H1 (cell line): Measurements from ENCODE around the gene FGF5. TPM values are rescaled to one million over a fixed set of nuclear protein-coding genes. Genes with fewer than 3 reads are reported as not detected.

Experiments
- CTCF ChIA-PET: fragments of 300-600 bp; sonication (Branson Sonifier 250); formaldehyde crosslinking; loops from one replicate; lab custom pipeline; 2021; ENCODE audit not compliant: partially characterized antibody; lab: Charles Lee
- POLR2A ChIA-PET: fragments of 300-600 bp; sonication (Branson Sonifier 250); formaldehyde crosslinking; loops from one replicate; lab custom pipeline; 2021; ENCODE audit warnings: inconsistent platforms; ENCODE audit not compliant: partially characterized antibody; lab: Charles Lee
- DNase-seq, 2 experiments: peaks; one replicate each; pipeline versions ENCODE4 v3.0.0 to v3.0.0-alpha.2; 2010 to 2022; ENCODE audit warnings: low spot score in 2 of 2, low read depth in 1 of 2, mixed read lengths in 1 of 2
- FAIRE-seq: peaks from 2 replicates; lab custom pipeline; 2011; peaks lifted over from hg19 to GRCh38; lab: Jason Lieb, UNC
- H2AFZ ChIP-seq: 2 replicates; pipeline ENCODE4 v1.8.1; 2012; ENCODE audit warnings: low read length, inconsistent platforms
- H2AK5ac ChIP-seq: 2 replicates; pipeline ENCODE4 v1.6.1; 2013; ENCODE audit warnings: low read depth, low read length
- H2BK120ac ChIP-seq: replicated peaks from 2 replicates; pipeline ENCODE3; 2013; ENCODE audit warnings: low read depth, low read length, inconsistent platforms
- H2BK12ac ChIP-seq: 2 replicates; pipeline ENCODE4 v1.6.1; 2013; ENCODE audit warnings: low read depth, low read length
- H2BK15ac ChIP-seq: 2 replicates; pipeline ENCODE4 v1.6.1; 2013; ENCODE audit warnings: low read length
- H2BK20ac ChIP-seq: 2 replicates; pipeline ENCODE4 v1.6.1; 2013; ENCODE audit warnings: low read length
- H2BK5ac ChIP-seq: 2 replicates; pipeline ENCODE4 v1.6.1; 2013; ENCODE audit warnings: low read depth, low read length
- H3K14ac ChIP-seq: 2 replicates; pipeline ENCODE4 v1.6.1; 2013; ENCODE audit warnings: inconsistent platforms; ENCODE audit not compliant: insufficient read length
- H3K18ac ChIP-seq: 2 replicates; pipeline ENCODE4 v1.6.1; 2013; ENCODE audit warnings: low read length; ENCODE audit errors: extremely low read depth
- H3K23ac ChIP-seq: 2 replicates; pipeline ENCODE4 v1.6.1; 2013; ENCODE audit warnings: inconsistent platforms; ENCODE audit not compliant: insufficient read length
- H3K23me2 ChIP-seq: 2 replicates; pipeline ENCODE4 v1.6.1; 2013; ENCODE audit warnings: low read depth, low read length
- H3K27ac ChIP-seq: 2 replicates; pipeline ENCODE4 v1.6.1; 2011; ENCODE audit warnings: low read depth, low read length, inconsistent platforms
- H3K27me3 ChIP-seq, 4 experiments: replicated peaks in 1 of 4; 1 replicate in 1 of 4; 2 replicates in 3 of 4; pipeline versions ENCODE4 v1.6.1 to v1.8.1; 2011 to 2013; ENCODE audit warnings: low read length in 3 of 4, mild to moderate bottlenecking in 3 of 4, inconsistent platforms in 2 of 4, mixed read lengths in 2 of 4, moderate library complexity in 1 of 4; ENCODE audit not compliant: control insufficient read depth in 3 of 4, insufficient read depth in 3 of 4; ENCODE audit errors: extremely low read depth in 1 of 4
- H3K36me3 ChIP-seq, 4 experiments: 2 replicates each; pipeline versions ENCODE4 v1.6.1 to v1.8.1; 2011 to 2013; ENCODE audit warnings: mild to moderate bottlenecking in 4 of 4, low read length in 3 of 4, moderate library complexity in 2 of 4, control low read depth in 1 of 4, inconsistent platforms in 1 of 4; ENCODE audit not compliant: insufficient read depth in 4 of 4, control insufficient read depth in 2 of 4
- H3K4ac ChIP-seq: replicated peaks from 2 replicates; pipeline ENCODE3; 2013; ENCODE audit warnings: low read length, low read depth, mixed read lengths, inconsistent platforms; ENCODE audit not compliant: insufficient read length
- H3K4me1 ChIP-seq, 4 experiments: replicated peaks in 1 of 4; 1 replicate in 1 of 4; 2 replicates in 3 of 4; pipeline versions ENCODE4 v1.6.1 to v1.8.1; 2011 to 2013; ENCODE audit warnings: low read length in 3 of 4, inconsistent platforms in 2 of 4, mixed read lengths in 1 of 4; ENCODE audit not compliant: insufficient read depth in 4 of 4, control insufficient read depth in 3 of 4
- H3K4me2 ChIP-seq, 2 experiments: 2 replicates each; pipeline versions ENCODE4 v1.6.1 to v1.8.1; 2011 to 2013; ENCODE audit warnings: low read depth in 2 of 2, low read length in 2 of 2, control low read depth in 1 of 2, inconsistent platforms in 1 of 2, mild to moderate bottlenecking in 1 of 2; ENCODE audit not compliant: insufficient read depth in 1 of 2
- H3K4me3 ChIP-seq, 4 experiments: fragments of 200-600, 300-600 bp in 1 of 4; sonication (generic), shearing (Covaris generic), sonication (Bioruptor Twin) in 1 of 4; 2 replicates each; pipeline versions ENCODE4 v1.5.1 to v1.8.1; 2011 to 2016; ENCODE audit warnings: low read length in 4 of 4, low read depth in 3 of 4, control low read depth in 2 of 4, inconsistent platforms in 2 of 4, mild to moderate bottlenecking in 2 of 4, mixed read lengths in 1 of 4, moderate library complexity in 1 of 4; ENCODE audit not compliant: insufficient read depth in 2 of 4; ENCODE audit errors: extremely low read depth in 1 of 4
- H3K56ac ChIP-seq: replicated peaks from 2 replicates; pipeline ENCODE3; 2013; ENCODE audit warnings: low read depth, mild to moderate bottlenecking, mixed read lengths, low read length, inconsistent platforms; ENCODE audit not compliant: insufficient read length
- H3K79me1 ChIP-seq: 2 replicates; pipeline ENCODE4 v1.6.1; 2013; ENCODE audit warnings: low read depth, low read length, control low read depth
- H3K79me2 ChIP-seq, 2 experiments: 2 replicates each; pipeline versions ENCODE4 v1.6.1 to v1.8.1; 2012 to 2013; ENCODE audit warnings: low read length in 2 of 2, mild to moderate bottlenecking in 2 of 2, inconsistent platforms in 1 of 2; ENCODE audit not compliant: insufficient read depth in 2 of 2, control insufficient read depth in 1 of 2
- H3K9ac ChIP-seq, 4 experiments: replicated peaks in 1 of 4; 1 replicate in 1 of 4; 2 replicates in 3 of 4; pipeline versions ENCODE4 v1.6.1 to v1.8.1; 2011 to 2013; ENCODE audit warnings: low read depth in 3 of 4, low read length in 3 of 4, control low read depth in 2 of 4, mild to moderate bottlenecking in 2 of 4, moderate library complexity in 2 of 4, inconsistent platforms in 1 of 4; ENCODE audit errors: extremely low read depth in 1 of 4
- H3K9me3 ChIP-seq, 2 experiments: 2 replicates each; pipeline versions ENCODE4 v1.6.1 to v1.8.1; 2012 to 2013; ENCODE audit warnings: mild to moderate bottlenecking in 2 of 2, moderate library complexity in 2 of 2, control low read depth in 1 of 2, inconsistent platforms in 1 of 2, low read depth in 1 of 2, low read length in 1 of 2, mixed read lengths in 1 of 2; ENCODE audit not compliant: insufficient read depth in 2 of 2
- H4K20me1 ChIP-seq, 2 experiments: replicated peaks in 1 of 2; 2 replicates each; pipeline versions ENCODE3 to v1.8.1; 2011 to 2013; ENCODE audit warnings: inconsistent platforms in 2 of 2, low read length in 2 of 2, mild to moderate bottlenecking in 1 of 2; ENCODE audit not compliant: insufficient read depth in 2 of 2, control insufficient read depth in 1 of 2
- H4K5ac ChIP-seq: 2 replicates; pipeline ENCODE4 v1.6.1; 2013; ENCODE audit warnings: low read length, low read depth, mixed read lengths, inconsistent platforms; ENCODE audit not compliant: insufficient read length
- H4K8ac ChIP-seq: 2 replicates; pipeline ENCODE4 v1.8.0; 2013; ENCODE audit warnings: mild to moderate bottlenecking, moderate library complexity, low read length, inconsistent platforms; ENCODE audit not compliant: insufficient read depth; ENCODE audit errors: extremely low read depth
- H4K91ac ChIP-seq: replicated peaks from 2 replicates; pipeline ENCODE3; 2013; ENCODE audit warnings: low read length, mixed read lengths, inconsistent platforms; ENCODE audit not compliant: insufficient read length
- CBX5 ChIP-seq: fragments of 300-800, 300-1000 bp; sonication (generic); IDR thresholded peaks from 2 replicates; pipeline ENCODE4 v1.7.1; 2016; ENCODE audit warnings: antibody characterized with exemption, low read length, low read depth
- CBX8 ChIP-seq: fragments of 300-800, 300-1000 bp; sonication (generic); IDR thresholded peaks from 2 replicates; pipeline ENCODE4 v1.7.1; 2016; ENCODE audit warnings: low read depth, low read length, borderline replicate concordance
- CHD2 ChIP-seq: IDR thresholded peaks from 2 replicates; pipeline ENCODE4 v1.6.1; 2012; ENCODE audit warnings: low read length, improper control_type of control experiment
- CTBP2 ChIP-seq: IDR thresholded peaks from 2 replicates; pipeline ENCODE4 v1.7.0; 2011; ENCODE audit warnings: borderline replicate concordance, mild to moderate bottlenecking, moderate library complexity, mixed read lengths, low read length; ENCODE audit not compliant: insufficient read depth, insufficient read length
- EGR1 ChIP-seq: IDR thresholded peaks from 2 replicates; pipeline ENCODE4 v1.6.1; 2011; ENCODE audit warnings: low read depth, low read length, borderline replicate concordance
- HDAC6 ChIP-seq: IDR thresholded peaks from one replicate; pipeline ENCODE4 v1.7.1; 2012; ENCODE audit warnings: low read depth, mild to moderate bottlenecking, inconsistent platforms, low read length, moderate library complexity
- JUN ChIP-seq: IDR thresholded peaks from 2 replicates; pipeline ENCODE4 v1.6.1; 2011; ENCODE audit warnings: low read depth, mild to moderate bottlenecking, improper control_type of control experiment, low read length
- KDM1A ChIP-seq: fragments of 200-600, 300-600 bp; sonication (generic); IDR thresholded peaks from 2 replicates; pipeline ENCODE4 v1.7.1; 2016; ENCODE audit warnings: mild to moderate bottlenecking, low read length, borderline replicate concordance
- NRF1 ChIP-seq: IDR thresholded peaks from 2 replicates; pipeline ENCODE4 v1.6.1; 2011; ENCODE audit warnings: mild to moderate bottlenecking, low read depth, low read length, improper control_type of control experiment
- POLR2AphosphoS5 ChIP-seq: IDR thresholded peaks from 2 replicates; pipeline ENCODE4 v1.6.1; 2011; ENCODE audit warnings: low read depth, low read length
- RFX5 ChIP-seq: IDR thresholded peaks from 2 replicates; pipeline ENCODE4 v1.6.1; 2011; ENCODE audit warnings: low read depth, low read length, improper control_type of control experiment, borderline replicate concordance
- SAP30 ChIP-seq: fragments of 300-600 bp; sonication (generic); IDR thresholded peaks from 2 replicates; pipeline ENCODE4 v1.7.1; 2012; ENCODE audit warnings: low read length, moderate library complexity, mild to moderate bottlenecking, inconsistent platforms; ENCODE audit not compliant: insufficient read depth, insufficient replicate concordance
- TAF1 ChIP-seq: IDR thresholded peaks from 2 replicates; pipeline ENCODE4 v1.6.1; 2011; ENCODE audit warnings: mild to moderate bottlenecking, low read depth, low read length
- USF2 ChIP-seq: IDR thresholded peaks from 2 replicates; pipeline ENCODE4 v1.6.1; 2011; ENCODE audit warnings: low read length, improper control_type of control experiment
- WGBS, 2 experiments: shearing (Covaris generic) in 1 of 2; methylation state at CpG; one replicate each; pipeline versions ENCODE4 v1.1.6 to v1.1.7; 2013 to 2015; ENCODE audit warnings: low lambda C conversion rate in 2 of 2, mixed read lengths in 2 of 2, inconsistent platforms in 1 of 2, low coverage in 1 of 2, missing lambda C conversion rate in 1 of 2; ENCODE audit not compliant: insufficient replicate concordance in 2 of 2, insufficient coverage in 1 of 2, insufficient read length in 1 of 2; ENCODE audit errors: extremely low coverage in 1 of 2, missing lambda C conversion rate in 1 of 2; 5-methylcytosine and 5-hydroxymethylcytosine counted together
- polyA plus RNA-seq, 7 experiments: library from polyadenylated mRNA; depleted of rRNA in 3 of 7; stranded (reverse) in 5 of 7; unstranded in 2 of 7; fragments of >200 nt in 5 of 7; fragments of 200-250 nt in 2 of 7; gene quantifications; 1 replicate in 5 of 7; 2 replicates in 1 of 7; 4 replicates in 1 of 7; pipeline versions ENCODE4 v1.2.1 to v1.2.3, GENCODE V29; 2011 to 2013; ENCODE audit warnings: missing spikeins in 2 of 7, mixed read lengths in 2 of 7
- total RNA-seq: library from RNA; stranded (reverse); fragmentation: NEBNext Ultra II Directional; extraction: Animal tissue kit (Norgen Biotek cat#: 25700); gene quantifications from 2 replicates; pipeline ENCODE4 v1.2.1, GENCODE V29; 2021

FGF5 gene
- total and polyA plus RNA-seq, 2 of the 8 experiments (the other 6 are each of a cell fraction or from before 2014, with no cell fraction given): not detected

GRCh38 chr4:80229590-80229989, 36.9 kb upstream of the FGF5 start:
- H2BK15ac ChIP-seq: no peak overlapping the region
- no peaks in the 10 kb centered on the region for H3K23me2 ChIP-seq
- H3K9me3 ChIP-seq: no peaks in the 10 kb centered on the region
- H3K36me3 ChIP-seq: no peaks in the 10 kb centered on the region
- no peak for FAIRE-seq
- H4K5ac ChIP-seq: no peak overlapping the region
- 97% methylated on average over 2 of the region's 2 CpGs; no CpG with 5 or more reads in 1 of the 2 experiments for WGBS, 2 experiments
- no peaks in the 10 kb centered on the region for H3K4me1 ChIP-seq
- H2BK5ac ChIP-seq: no peak overlapping the region
- no peaks in the 10 kb centered on the region for H3K79me2 ChIP-seq
- H3K27ac ChIP-seq: no peak overlapping the region
- H2BK12ac ChIP-seq: no peak overlapping the region
- H2AK5ac ChIP-seq: no peak overlapping the region
- H3K4me3 ChIP-seq: no peak overlapping the region
- H2BK120ac ChIP-seq: no peak overlapping the region
- H3K56ac ChIP-seq: no peak overlapping the region
- ChIA-PET CTCF (interaction anchor here (0.7 to 6.7 kb wide), 2 partner anchors 9 to 13 kb away, joined by 3 to 34 read pairs; no protein-coding TSS in a partner anchor), POLR2A (no interaction called here)
- no peak overlapping the region for H3K18ac ChIP-seq
- no peaks in the 10 kb centered on the region for H3K27me3 ChIP-seq
- no peaks in the 10 kb centered on the region for H4K20me1 ChIP-seq
- DNase-seq: no peak
- no peak overlapping the region for H3K9ac ChIP-seq
- H3K79me1 ChIP-seq: no peaks in the 10 kb centered on the region
- no peak overlapping the region for H4K8ac ChIP-seq
- no peak overlapping the region for H3K14ac ChIP-seq
- H3K4me2 ChIP-seq: no peak overlapping the region
- no peak overlapping the region for H4K91ac ChIP-seq
- no peak overlapping the region for H3K23ac ChIP-seq
- H3K4ac ChIP-seq: no peak overlapping the region
- no peak overlapping the region for H2BK20ac ChIP-seq
- no peak overlapping the region for H2AFZ ChIP-seq
- TF ChIP-seq KDM1A (no peak), NRF1 (no peak), CTBP2 (no peak), TAF1 (no peak), POLR2AphosphoS5 (no peak), SAP30 (no peak), EGR1 (no peak), RFX5 (no peak), USF2 (no peak), HDAC6 (no peak), CBX8 (no peak), JUN (no peak), CHD2 (no peak), CBX5 (no peak)
